Measurements from ENCODE around the gene KLRB1.
"Not testable (repeated sequence)": the region's sequence is repeated elsewhere in the genome, so short reads cannot be mapped to it uniquely, and the experiment has no call there.

The KLRB1 gene

GRCh38 chr12:9647825-9648700 lies 40.3 kb upstream of the KLRB1 start:
- peak; percentile 99 for DNase-seq (ENCODE audit: low read depth)
- H3K4me3 ChIP-seq (ENCODE audit: low read depth, low read length) = peak overlapping the region; percentile 99
- peak; percentile 82 for TF ChIP-seq POLR2A (IDR thresholded peaks at IDR 0.05; ENCODE audit: extremely low read depth, insufficient read length)
- TF ChIP-seq MYC (IDR thresholded peaks at IDR 0.05; ENCODE audit: low read depth, low read length) = no peak; the same call in 1 of the 2 replicates
- TF ChIP-seq, protein P1, sequence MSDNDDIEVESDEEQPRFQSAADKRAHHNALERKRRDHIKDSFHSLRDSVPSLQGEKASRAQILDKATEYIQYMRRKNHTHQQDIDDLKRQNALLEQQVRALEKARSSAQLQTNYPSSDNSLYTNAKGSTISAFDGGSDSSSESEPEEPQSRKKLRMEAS (IDR thresholded peaks at IDR 0.05; ENCODE audit: low read depth, low read length) = peak; percentile 52
- TF ChIP-seq, protein P2, sequence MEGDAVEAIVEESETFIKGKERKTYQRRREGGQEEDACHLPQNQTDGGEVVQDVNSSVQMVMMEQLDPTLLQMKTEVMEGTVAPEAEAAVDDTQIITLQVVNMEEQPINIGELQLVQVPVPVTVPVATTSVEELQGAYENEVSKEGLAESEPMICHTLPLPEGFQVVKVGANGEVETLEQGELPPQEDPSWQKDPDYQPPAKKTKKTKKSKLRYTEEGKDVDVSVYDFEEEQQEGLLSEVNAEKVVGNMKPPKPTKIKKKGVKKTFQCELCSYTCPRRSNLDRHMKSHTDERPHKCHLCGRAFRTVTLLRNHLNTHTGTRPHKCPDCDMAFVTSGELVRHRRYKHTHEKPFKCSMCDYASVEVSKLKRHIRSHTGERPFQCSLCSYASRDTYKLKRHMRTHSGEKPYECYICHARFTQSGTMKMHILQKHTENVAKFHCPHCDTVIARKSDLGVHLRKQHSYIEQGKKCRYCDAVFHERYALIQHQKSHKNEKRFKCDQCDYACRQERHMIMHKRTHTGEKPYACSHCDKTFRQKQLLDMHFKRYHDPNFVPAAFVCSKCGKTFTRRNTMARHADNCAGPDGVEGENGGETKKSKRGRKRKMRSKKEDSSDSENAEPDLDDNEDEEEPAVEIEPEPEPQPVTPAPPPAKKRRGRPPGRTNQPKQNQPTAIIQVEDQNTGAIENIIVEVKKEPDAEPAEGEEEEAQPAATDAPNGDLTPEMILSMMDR (IDR thresholded peaks at IDR 0.05; ENCODE audit: low read depth, low read length) = no peak

- peak; percentile 49 for DNase-seq (ENCODE audit: low read depth)
- TF ChIP-seq POLR2A (IDR thresholded peaks at IDR 0.05; ENCODE audit: extremely low read depth, insufficient read length) = no peak
- TF ChIP-seq, protein P1 (IDR thresholded peaks at IDR 0.05; ENCODE audit: low read depth, low read length) = no peak
- no peak for TF ChIP-seq MYC (IDR thresholded peaks at IDR 0.05; ENCODE audit: low read depth, low read length)
- TF ChIP-seq, protein P2 (IDR thresholded peaks at IDR 0.05; ENCODE audit: low read depth, low read length) = no peak
- H3K4me3 ChIP-seq (ENCODE audit: low read depth, low read length) = peak overlapping the region; percentile 69
Measured at GRCh38 chr12:9646794-9647781, 39.4 kb upstream of the KLRB1 start.

- H3K4me3 ChIP-seq (ENCODE audit: low read depth, low read length) = not testable (repeated sequence)
- peak; percentile 19 for DNase-seq (ENCODE audit: low read depth)
Measured at GRCh38 chr12:9644985-9645551, 37.4 kb upstream of the KLRB1 start.

GRCh38 chr12:9643266-9643660 lies 35.5 kb upstream of the KLRB1 start:
- DNase-seq (ENCODE audit: low read depth) = no peak
- no peak overlapping the region for H3K4me3 ChIP-seq (ENCODE audit: low read depth, low read length)
- TF ChIP-seq MYC (IDR thresholded peaks at IDR 0.05; ENCODE audit: low read depth, low read length) (no peak), POLR2A (IDR thresholded peaks at IDR 0.05; ENCODE audit: extremely low read depth, insufficient read length) (no peak)
- TF ChIP-seq, protein P1 (IDR thresholded peaks at IDR 0.05; ENCODE audit: low read depth, low read length) = no peak
- TF ChIP-seq, protein P2 (IDR thresholded peaks at IDR 0.05; ENCODE audit: low read depth, low read length) = no peak

DNA sequence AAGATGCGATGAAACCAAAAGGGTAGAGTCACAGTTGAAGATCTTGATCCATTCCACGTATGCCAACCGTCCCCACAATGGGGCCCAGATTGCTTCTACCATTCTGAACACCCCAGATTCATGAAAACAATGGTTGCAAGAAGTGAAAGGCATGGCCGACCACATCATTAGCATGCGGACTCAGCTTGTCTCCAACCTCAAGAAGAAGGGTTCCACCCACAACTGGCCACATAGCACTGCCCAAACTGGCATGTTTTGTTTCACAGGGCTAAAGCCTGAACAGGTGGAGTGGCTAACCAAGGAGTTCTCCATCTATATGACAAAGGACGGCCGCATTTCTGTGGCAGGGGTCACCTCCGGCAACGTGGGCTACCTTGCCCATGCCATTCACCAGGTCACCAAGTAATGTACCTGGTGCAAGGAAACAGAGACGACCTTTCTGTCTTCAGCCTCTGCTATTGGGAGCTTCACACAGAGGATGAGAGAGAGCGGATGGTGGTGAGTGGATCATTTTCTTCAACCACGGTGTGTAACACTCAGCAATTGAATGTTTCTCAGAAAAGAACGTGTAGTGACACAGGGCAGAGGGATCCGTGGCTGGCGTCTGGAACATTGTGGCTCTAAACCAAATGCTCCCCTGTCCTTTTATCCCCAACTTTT lies 35.0 kb upstream of the KLRB1 start:
- no peak overlapping the region for H3K4me3 ChIP-seq (ENCODE audit: low read depth, low read length)
- no peak for DNase-seq (ENCODE audit: low read depth)
- TF ChIP-seq MYC (IDR thresholded peaks at IDR 0.05; ENCODE audit: low read depth, low read length) = no peak
- TF ChIP-seq POLR2A (IDR thresholded peaks at IDR 0.05; ENCODE audit: extremely low read depth, insufficient read length) = no peak
- TF ChIP-seq, protein P1 (IDR thresholded peaks at IDR 0.05; ENCODE audit: low read depth, low read length) = no peak
- TF ChIP-seq, protein P2 (IDR thresholded peaks at IDR 0.05; ENCODE audit: low read depth, low read length) = no peak

Data from NB4 (cell line).